HCT116 (cell line): ENCODE measurements around the gene PHACTR1. TPM values are rescaled to one million over a fixed set of nuclear protein-coding genes. Genes with fewer than 3 reads are reported as not detected.

Experiments used
- ATAC-seq: fragments of 200-7000 bp; cut with Tn5 transposase; 2 replicates; pipeline ENCODE4 v1.9.1; 2020; ENCODE audit warnings: mild to moderate bottlenecking, moderate library complexity
- BruUV-seq: library from RNA; stranded (reverse); fragments of 400-500 nt; replicated peaks from 2 replicates; lab custom pipeline; 2021; lab: Mats Ljungman, UMichigan
- CTCF ChIA-PET: fragments of 300-600 bp; sonication (Branson Sonifier 250); formaldehyde crosslinking; loops from one replicate; lab custom pipeline; 2021; ENCODE audit warnings: antibody characterized with exemption; lab: Charles Lee
- POLR2A ChIA-PET: fragments of 300-600, 350-600 bp; sonication (Branson Sonifier 250); formaldehyde crosslinking; loops from one replicate; lab custom pipeline; 2021; ENCODE audit warnings: antibody characterized with exemption; lab: Charles Lee
- RAD21 ChIA-PET, 2 experiments: fragments of 300-600 bp; sonication (Branson Sonifier 250); formaldehyde crosslinking; loops; one replicate each; lab custom pipeline; 2023; ENCODE audit warnings: low total read pairs in 2 of 2; ENCODE audit not compliant: uncharacterized antibody in 2 of 2, unreplicated experiment in 2 of 2, low non-redundant PET in 1 of 2; lab: Charles Lee
- DNase-seq: peaks from one replicate; pipeline ENCODE4 v3.0.0-alpha.2; 2010; ENCODE audit warnings: low read depth, low spot score
- H2AFZ ChIP-seq: fragments of 200-600 bp; shearing (Covaris generic), sonication (generic); 2 replicates; pipeline ENCODE4 v1.6.1; 2017; ENCODE audit warnings: low read depth, mixed run types, mixed read lengths, antibody characterized with exemption, low read length; ENCODE audit not compliant: poor library complexity, severe bottlenecking
- H3K27ac ChIP-seq: 2 replicates; pipeline ENCODE4 v1.5.1; 2012; ENCODE audit warnings: low read depth, low read length
- H3K27me3 ChIP-seq: fragments of 200-600 bp; sonication (generic); 2 replicates; pipeline ENCODE4 v1.6.1; 2016; ENCODE audit warnings: mixed run types, low read length, mixed read lengths; ENCODE audit not compliant: insufficient read depth
- H3K36me3 ChIP-seq, 2 experiments: fragments of 200-500 bp in 1 of 2; fragments of 200-600 bp in 1 of 2; sonication (Bioruptor generic) in 1 of 2; sonication (generic) in 1 of 2; 2 replicates each; pipeline versions ENCODE4 v1.5.1 to v1.6.1; 2014 to 2016; ENCODE audit warnings: low read length in 2 of 2, inconsistent platforms in 1 of 2, mixed read lengths in 1 of 2, mixed run types in 1 of 2; ENCODE audit not compliant: insufficient read depth in 2 of 2, control insufficient read depth in 1 of 2
- H3K4me1 ChIP-seq, 2 experiments: fragments of 200-600 bp in 1 of 2; sonication (generic) in 1 of 2; 2 replicates each; pipeline versions ENCODE4 v1.5.1 to v1.6.1; 2012 to 2017; ENCODE audit warnings: low read length in 2 of 2, inconsistent platforms in 1 of 2, mild to moderate bottlenecking in 1 of 2, mixed read lengths in 1 of 2, mixed run types in 1 of 2, moderate library complexity in 1 of 2; ENCODE audit not compliant: insufficient read depth in 2 of 2, control insufficient read depth in 1 of 2
- H3K4me2 ChIP-seq: fragments of 200-600 bp; sonication (generic); 2 replicates; pipeline ENCODE4 v1.6.1; 2017; ENCODE audit warnings: mixed run types, low read length, mixed read lengths
- H3K4me3 ChIP-seq, 2 experiments: fragments of 200-600 bp in 1 of 2; sonication (generic) in 1 of 2; replicated peaks in 1 of 2; 2 replicates each; pipeline ENCODE4 v1.5.1; 2011 to 2016; ENCODE audit warnings: low read length in 2 of 2, control low read depth in 1 of 2, low read depth in 1 of 2, mild to moderate bottlenecking in 1 of 2, mixed read lengths in 1 of 2, mixed run types in 1 of 2
- H3K79me2 ChIP-seq: fragments of 200-600 bp; sonication (generic); 2 replicates; pipeline ENCODE4 v1.6.1; 2017; ENCODE audit warnings: mild to moderate bottlenecking, mixed run types, low read length, moderate library complexity, mixed read lengths; ENCODE audit not compliant: insufficient read depth
- H3K9ac ChIP-seq: fragments of 200-600 bp; sonication (generic); 2 replicates; pipeline ENCODE4 v1.6.1; 2016; ENCODE audit warnings: low read length, mixed read lengths
- H3K9me2 ChIP-seq: fragments of 200-600 bp; sonication (generic), shearing (Covaris generic); 2 replicates; pipeline ENCODE4 v1.6.1; 2017; ENCODE audit warnings: mixed run types, mild to moderate bottlenecking, moderate library complexity; ENCODE audit not compliant: insufficient read depth
- H3K9me3 ChIP-seq, 2 experiments: fragments of 200-500 bp in 1 of 2; fragments of 200-600 bp in 1 of 2; sonication (Bioruptor generic) in 1 of 2; sonication (generic) in 1 of 2; 2 replicates each; pipeline ENCODE4 v1.6.1; 2014 to 2017; ENCODE audit warnings: low read length in 2 of 2, mixed read lengths in 2 of 2, inconsistent platforms in 1 of 2, low read depth in 1 of 2, mild to moderate bottlenecking in 1 of 2, mixed run types in 1 of 2, moderate library complexity in 1 of 2; ENCODE audit not compliant: control insufficient read depth in 1 of 2, insufficient read depth in 1 of 2
- H4K20me1 ChIP-seq: fragments of 200-600 bp; sonication (generic), shearing (Covaris generic); 2 replicates; pipeline ENCODE4 v1.6.1; 2017; ENCODE audit warnings: mixed run types, mild to moderate bottlenecking, moderate library complexity; ENCODE audit not compliant: insufficient read depth
- ELF1 ChIP-seq: IDR thresholded peaks from 2 replicates; pipeline ENCODE4 v1.6.1; 2012; ENCODE audit warnings: low read depth, borderline replicate concordance
- FOSL1 ChIP-seq: IDR thresholded peaks from 2 replicates; pipeline ENCODE4 v1.6.1; 2012; ENCODE audit warnings: low read depth
- POLR2A ChIP-seq: IDR thresholded peaks from 2 replicates; pipeline ENCODE4 v1.7.0; 2011; ENCODE audit warnings: borderline replicate concordance; ENCODE audit not compliant: insufficient read depth, insufficient read length; ENCODE audit errors: extremely low read depth
- POLR2AphosphoS5 ChIP-seq: IDR thresholded peaks from 2 replicates; pipeline ENCODE4 v1.6.1; 2011; ENCODE audit warnings: mild to moderate bottlenecking, low read depth, low read length, moderate library complexity
- RAD21 ChIP-seq: IDR thresholded peaks from 2 replicates; pipeline ENCODE4 v1.6.1; 2012; ENCODE audit warnings: low read depth, mild to moderate bottlenecking
- SIN3A ChIP-seq: IDR thresholded peaks from 2 replicates; pipeline ENCODE4 v1.6.1; 2012; ENCODE audit warnings: low read depth
- SP1 ChIP-seq: IDR thresholded peaks from 2 replicates; pipeline ENCODE4 v1.6.1; 2012; ENCODE audit warnings: low read depth
- YY1 ChIP-seq: IDR thresholded peaks from 2 replicates; pipeline ENCODE4 v1.6.1; 2011; ENCODE audit warnings: low read length, low read depth, moderate library complexity, mild to moderate bottlenecking; ENCODE audit not compliant: insufficient replicate concordance; ENCODE audit errors: extremely low read depth
- ZFX ChIP-seq: fragments of 450-650 bp; IDR thresholded peaks from 2 replicates; pipeline ENCODE4 v1.6.1; 2017
- ZNF274 ChIP-seq: fragments of 200-500 bp; sonication (Bioruptor generic); IDR thresholded peaks from 2 replicates; pipeline ENCODE4 v1.6.1; 2014; ENCODE audit warnings: mild to moderate bottlenecking, low read depth, low read length, inconsistent platforms
- intact Hi-C: fragments of 100-400 bp; cut with micrococcal nuclease; formaldehyde crosslinking; loops from 2 replicates; pipeline ENCODE4 v1.10.0; 2022
- total RNA-seq: library from RNA; stranded (reverse); gene quantifications from one replicate; pipeline ENCODE4 v1.2.1, GENCODE V29; 2021; ENCODE audit not compliant: unreplicated experiment
- TF ChIP-seq, protein P1 (sequence below), 3 experiments: fragments of 200-600 bp in 1 of 3; sonication (generic) in 1 of 3; IDR thresholded peaks in 2 of 3; conservative IDR thresholded peaks in 1 of 3; 2 replicates each; pipeline ENCODE4 v1.5.1; 2012 to 2017; ENCODE audit warnings: low read depth in 2 of 3, low read length in 2 of 3, antibody characterized with exemption in 1 of 3, borderline replicate concordance in 1 of 3, control low read depth in 1 of 3, mild to moderate bottlenecking in 1 of 3, mixed read lengths in 1 of 3, mixed run types in 1 of 3, moderate library complexity in 1 of 3; ENCODE audit not compliant: insufficient read depth in 1 of 3

PHACTR1 gene
- total RNA-seq, 1 experiment from 2014 or later, result 0.17 TPM

DNA sequence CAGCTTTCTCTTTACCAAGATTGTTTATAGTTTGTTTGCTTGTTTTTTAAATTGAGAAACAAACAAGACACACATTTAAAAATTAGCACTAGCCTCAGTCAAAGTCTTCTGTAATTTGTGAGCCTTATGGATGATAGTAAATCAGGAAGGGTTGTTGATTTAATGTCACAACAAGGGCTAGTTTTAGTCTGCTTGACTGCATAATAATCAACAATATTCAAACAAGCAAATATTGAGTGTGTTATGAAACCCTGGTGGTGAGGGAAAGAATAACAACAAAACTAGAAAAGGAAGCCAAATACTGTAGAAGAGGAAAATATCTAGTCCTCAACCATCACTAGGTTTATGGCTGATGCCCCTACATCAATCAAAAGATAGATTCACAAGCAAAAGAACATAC is 383.2 kb downstream of the PHACTR1 start:
- no peaks in the 10 kb centered on the region for H3K79me2 ChIP-seq
- no TSS peak for BruUV-seq
- H3K9me3 ChIP-seq, result no peaks in the 10 kb centered on the region
- no peak overlapping the region for H3K9ac ChIP-seq
- H3K4me3 ChIP-seq, result no peak overlapping the region
- no peak for TF ChIP-seq ELF1
- no peak for TF ChIP-seq SP1
- no peak for TF ChIP-seq RAD21
- TF ChIP-seq, protein P1, sequence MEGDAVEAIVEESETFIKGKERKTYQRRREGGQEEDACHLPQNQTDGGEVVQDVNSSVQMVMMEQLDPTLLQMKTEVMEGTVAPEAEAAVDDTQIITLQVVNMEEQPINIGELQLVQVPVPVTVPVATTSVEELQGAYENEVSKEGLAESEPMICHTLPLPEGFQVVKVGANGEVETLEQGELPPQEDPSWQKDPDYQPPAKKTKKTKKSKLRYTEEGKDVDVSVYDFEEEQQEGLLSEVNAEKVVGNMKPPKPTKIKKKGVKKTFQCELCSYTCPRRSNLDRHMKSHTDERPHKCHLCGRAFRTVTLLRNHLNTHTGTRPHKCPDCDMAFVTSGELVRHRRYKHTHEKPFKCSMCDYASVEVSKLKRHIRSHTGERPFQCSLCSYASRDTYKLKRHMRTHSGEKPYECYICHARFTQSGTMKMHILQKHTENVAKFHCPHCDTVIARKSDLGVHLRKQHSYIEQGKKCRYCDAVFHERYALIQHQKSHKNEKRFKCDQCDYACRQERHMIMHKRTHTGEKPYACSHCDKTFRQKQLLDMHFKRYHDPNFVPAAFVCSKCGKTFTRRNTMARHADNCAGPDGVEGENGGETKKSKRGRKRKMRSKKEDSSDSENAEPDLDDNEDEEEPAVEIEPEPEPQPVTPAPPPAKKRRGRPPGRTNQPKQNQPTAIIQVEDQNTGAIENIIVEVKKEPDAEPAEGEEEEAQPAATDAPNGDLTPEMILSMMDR (IDR thresholded peaks at IDR 0.05 in 2 of 3, conservative IDR thresholded peaks at IDR 0.05 in 1 of 3; ENCODE audit: borderline replicate concordance in 1 of 3, insufficient read depth in 1 of 3, low read depth in 2 of 3, low read length in 2 of 3), result peak in 2 of 3 experiments; percentile 22 to 45; a peak in 2 of 6 replicates
- TF ChIP-seq POLR2A, result no peak
- no peaks in the 10 kb centered on the region for H4K20me1 ChIP-seq
- peaks cover 45% of the 10 kb centered on the region; the same call in 1 of the 2 replicates for H3K27me3 ChIP-seq
- POLR2A ChIA-PET, result no interaction called here
- H3K9me2 ChIP-seq, result no peaks in the 10 kb centered on the region
- H3K36me3 ChIP-seq, result no peaks in the 10 kb centered on the region
- H3K4me1 ChIP-seq, result no peaks in the 10 kb centered on the region
- H3K27ac ChIP-seq, result no peak overlapping the region
- intact Hi-C loops, result no loop called here
- no peak overlapping the region for H2AFZ ChIP-seq
- DNase-seq, result no peak
- CTCF ChIA-PET, result no interaction called here
- RAD21 ChIA-PET, result no interaction called here
- H3K4me2 ChIP-seq, result no peak overlapping the region
- no peak for ATAC-seq

DNA sequence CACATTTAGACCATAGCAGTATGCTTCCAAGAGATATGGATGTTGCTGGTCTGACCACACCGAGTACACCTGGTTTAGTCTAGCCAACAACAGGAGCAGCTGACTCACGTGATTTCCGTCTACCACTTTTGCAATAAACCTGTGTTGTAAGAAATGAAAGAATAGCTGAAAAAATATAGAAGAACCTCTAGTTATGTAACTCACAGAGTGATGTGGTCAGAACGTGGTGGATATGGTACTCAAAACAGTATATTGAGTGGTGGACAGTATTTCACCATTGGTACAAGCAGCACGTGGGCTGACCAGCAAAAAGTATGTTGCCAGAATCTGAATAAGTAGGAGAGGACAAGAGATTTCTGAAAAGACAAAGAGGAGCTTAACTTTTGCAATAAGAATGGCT is 384.8 kb downstream of the PHACTR1 start:
- Histone ChIP-seq H3K9ac (no peak overlapping the region), H3K4me3 (no peak overlapping the region), H3K9me2 (no peaks in the 10 kb centered on the region), H2AFZ (no peak overlapping the region), H4K20me1 (no peaks in the 10 kb centered on the region), H3K4me2 (no peak overlapping the region), H3K79me2 (no peaks in the 10 kb centered on the region), H3K4me1 (no peaks in the 10 kb centered on the region), H3K9me3 (no peaks in the 10 kb centered on the region), H3K27ac (no peak overlapping the region), H3K27me3 (peaks cover 44% of the 10 kb centered on the region), H3K36me3 (no peaks in the 10 kb centered on the region)
- ATAC-seq (no peak), DNase-seq (no peak)
- RAD21 ChIA-PET, result no interaction called here
- BruUV-seq, result no TSS peak
- POLR2A ChIA-PET, result no interaction called here
- intact Hi-C loops, result no loop called here
- TF ChIP-seq POLR2AphosphoS5 (no peak), ELF1 (no peak), SIN3A (no peak), ZNF274 (no peak), RAD21 (no peak), FOSL1 (no peak), YY1 (no peak), ZFX (no peak)
- CTCF ChIA-PET, result no interaction called here
